ENCODE data around the gene ENHO. TPM values are rescaled to one million over a fixed set of nuclear protein-coding genes. Genes with fewer than 3 reads are reported as not detected.

Gene ENHO
- total and polyA plus RNA-seq, 12 donors = 0.24 to 1.6 (median 0.88) TPM; not detected in 7

GRCh38 chr9:34550681-34551270, 28.0 kb upstream of the ENHO start:
- Histone ChIP-seq H3K9me3 (replicated peaks in 1 of 3) (no peaks in the 10 kb centered on the region), H3K4me1 (replicated peaks in 1 of 2) (no peaks in the 10 kb centered on the region), H3K4me3 (no peak overlapping the region), H3K27ac (no peak overlapping the region), H3K36me3 (replicated peaks in 1 of 2) (no peaks in the 10 kb centered on the region), H3K27me3 (no peaks in the 10 kb centered on the region)
- DNase-seq = peak in 1 of 7 donors; percentile 6
- TF ChIP-seq CTCF (IDR thresholded peaks at IDR 0.05) (no peak), POLR2A (IDR thresholded peaks at IDR 0.05) (no peak)
- intact Hi-C loops (cut with DNase I) = loop anchor here in 1 of 2 donors (2.0 kb wide), 1 partner anchor 40 kb away; no protein-coding TSS in a partner anchor
- 73 to 81% (median 81%) methylated on average over 4 to 5 of the region's 5 CpGs for WGBS, 4 donors

GRCh38 chr9:34550016-34550680, 27.4 kb upstream of the ENHO start:
- Histone ChIP-seq H3K27me3 (no peaks in the 10 kb centered on the region), H3K36me3 (replicated peaks in 1 of 2) (no peaks in the 10 kb centered on the region), H3K27ac (no peak overlapping the region), H3K4me1 (replicated peaks in 1 of 2) (no peaks in the 10 kb centered on the region), H3K4me3 (no peak overlapping the region), H3K9me3 (replicated peaks in 1 of 3) (no peaks in the 10 kb centered on the region)
- no peak for DNase-seq
- TF ChIP-seq POLR2A (IDR thresholded peaks at IDR 0.05) = no peak
- TF ChIP-seq CTCF (IDR thresholded peaks at IDR 0.05) = no peak
- WGBS, 4 donors = 75 to 90% (median 84%) methylated on average over 11 to 12 of the region's 12 CpGs
- intact Hi-C loops (cut with DNase I) = loop anchor here in 1 of 2 donors (2.0 kb wide), 1 partner anchor 41 kb away; no protein-coding TSS in a partner anchor

- intact Hi-C loops (cut with DNase I) = loop anchor here in 1 of 2 donors (5.0 kb wide), 1 partner anchor 43 kb away; no protein-coding TSS in a partner anchor
- DNase-seq = no peak
- Histone ChIP-seq H3K36me3 (replicated peaks in 1 of 2) (no peaks in the 10 kb centered on the region), H3K9me3 (replicated peaks in 1 of 3) (no peaks in the 10 kb centered on the region), H3K27ac (no peak overlapping the region), H3K4me1 (replicated peaks in 1 of 2) (no peaks in the 10 kb centered on the region), H3K4me3 (no peak overlapping the region), H3K27me3 (no peaks in the 10 kb centered on the region)
- TF ChIP-seq POLR2A (IDR thresholded peaks at IDR 0.05) = no peak
- TF ChIP-seq CTCF (IDR thresholded peaks at IDR 0.05) = no peak
- WGBS, 4 donors = 81 to 93% (median 86%) methylated on average over 3 to 5 of the region's 5 CpGs
Observed at GRCh38 chr9:34549407-34549732, 26.6 kb upstream of the ENHO start.

- H3K27ac ChIP-seq = no peak overlapping the region
- DNase-seq = peak; percentile 71 to 88 (median 75)
- WGBS, 4 donors = 7 to 12% (median 9%) methylated on average over 8 to 13 of the region's 13 CpGs
Observed at GRCh38 chr9:34547960-34548611, 25.3 kb upstream of the ENHO start.

More at GRCh38 chr9:34547960-34548611, 25.3 kb upstream of the ENHO start:
- Histone ChIP-seq H3K9me3 (replicated peaks in 1 of 3) (no peaks in the 10 kb centered on the region), H3K27me3 (no peaks in the 10 kb centered on the region), H3K36me3 (replicated peaks in 1 of 2) (no peaks in the 10 kb centered on the region), H3K4me1 (replicated peaks in 1 of 2) (no peaks in the 10 kb centered on the region), H3K4me3 (no peak overlapping the region)
- TF ChIP-seq POLR2A (IDR thresholded peaks at IDR 0.05) (no peak), CTCF (IDR thresholded peaks at IDR 0.05) (peak; percentile 81 to 95 (median 86))
- intact Hi-C loops (cut with DNase I) = loop anchor here in 1 of 2 donors (5.0 kb wide), 1 partner anchor 44 kb away; no protein-coding TSS in a partner anchor

All from adrenal gland (tissue), 12 donors.